Cerebellar nuclear complex (tissue), 1 donor: ENCODE measurements around the gene TBC1D24.
"Not testable (repeated sequence)": the region's sequence is repeated elsewhere in the genome, so short reads cannot be mapped to it uniquely, and the experiment has no call there.

Source experiments
- DNase-seq, 2 experiments: peaks; one replicate each; lab custom pipeline; 2025; lab: John Stamatoyannopoulos, UW

Gene TBC1D24

DNA sequence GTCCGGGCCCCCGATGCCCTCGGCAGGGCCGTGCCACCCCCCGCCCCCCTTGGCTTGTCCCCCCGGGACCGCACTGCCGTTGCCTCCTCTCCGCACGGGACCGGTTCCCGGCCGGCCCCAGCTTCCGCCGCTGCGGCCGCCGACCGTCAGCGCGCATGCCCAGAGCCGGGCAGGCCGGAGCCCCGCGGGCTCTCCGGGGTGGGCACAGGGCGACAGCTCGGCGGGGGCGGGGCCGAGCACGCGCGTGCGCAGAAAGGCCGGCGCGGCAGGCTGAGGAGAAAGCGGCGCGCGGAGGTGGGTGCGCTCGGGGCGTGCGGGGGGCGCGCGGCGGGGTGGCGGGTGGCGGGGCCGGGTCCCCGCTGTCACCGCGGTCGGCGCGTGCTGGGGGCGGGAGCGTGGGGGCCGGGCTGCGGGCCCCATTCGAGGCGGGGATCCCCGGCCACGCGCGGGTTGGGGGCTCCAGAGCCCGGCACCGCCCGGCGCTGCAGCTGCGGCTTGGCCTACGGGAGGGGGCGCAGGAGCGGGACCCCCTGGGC, at the start of gene TBC1D24:
TBC1D24 (plus strand) TSS at position 251 of the 536 bp plus-strand sequence. CDS start 21,022 bp downstream, outside the sequence.
- DNase-seq, result peak in 1 of 2 experiments; percentile 71

DNA sequence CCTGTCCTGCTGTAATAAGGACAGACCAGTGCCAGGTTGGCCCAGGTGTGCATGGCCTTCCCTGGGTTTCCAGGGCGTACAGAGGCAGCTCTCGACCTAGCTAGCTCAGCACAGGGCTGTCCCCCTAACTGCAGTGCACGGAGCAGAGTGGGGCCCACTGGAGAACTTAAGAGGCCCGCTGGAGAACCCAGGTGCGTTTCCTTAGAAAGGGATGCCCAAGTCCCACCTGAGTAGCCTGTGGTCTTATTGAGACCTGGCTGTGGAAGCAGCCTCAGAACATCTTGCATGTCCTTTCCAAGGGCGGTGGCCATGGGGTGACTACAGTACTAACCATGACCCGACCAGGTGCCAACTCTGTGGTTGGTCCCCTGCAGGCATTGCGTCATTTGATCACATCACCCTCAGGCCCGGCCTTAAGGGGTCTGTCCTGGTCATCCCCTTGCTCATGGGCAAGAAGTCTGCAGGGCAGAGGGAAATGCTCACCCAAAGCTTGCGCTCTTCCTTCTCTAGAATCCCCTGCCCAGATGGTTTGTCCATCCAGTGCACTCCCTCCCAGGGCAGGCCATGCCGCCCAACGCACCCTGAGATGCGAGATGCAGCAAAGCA, 49.0 kb upstream of the TBC1D24 start:
- no peak for DNase-seq

DNA sequence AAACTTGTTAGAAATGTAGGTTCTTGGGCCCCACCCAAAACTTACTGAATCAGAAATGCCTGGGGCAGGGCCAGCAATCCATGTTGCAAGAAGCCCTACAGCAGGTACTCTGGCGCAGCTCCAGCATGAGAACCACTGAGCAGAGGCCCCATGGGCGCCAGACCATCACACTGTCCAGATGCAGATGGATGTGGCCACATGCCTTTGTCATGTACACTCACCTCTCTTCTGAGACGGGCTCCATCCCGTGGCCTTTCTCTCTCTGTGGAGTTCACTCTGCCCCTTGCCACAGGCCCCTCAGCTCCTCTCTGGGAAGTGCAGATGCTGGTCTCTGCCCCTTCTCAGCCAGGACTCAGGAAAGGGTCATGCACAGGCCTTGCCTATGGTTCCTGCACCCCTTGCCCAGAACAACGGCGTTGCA, 48.0 kb upstream of the TBC1D24 start:
- no peak for DNase-seq

DNA sequence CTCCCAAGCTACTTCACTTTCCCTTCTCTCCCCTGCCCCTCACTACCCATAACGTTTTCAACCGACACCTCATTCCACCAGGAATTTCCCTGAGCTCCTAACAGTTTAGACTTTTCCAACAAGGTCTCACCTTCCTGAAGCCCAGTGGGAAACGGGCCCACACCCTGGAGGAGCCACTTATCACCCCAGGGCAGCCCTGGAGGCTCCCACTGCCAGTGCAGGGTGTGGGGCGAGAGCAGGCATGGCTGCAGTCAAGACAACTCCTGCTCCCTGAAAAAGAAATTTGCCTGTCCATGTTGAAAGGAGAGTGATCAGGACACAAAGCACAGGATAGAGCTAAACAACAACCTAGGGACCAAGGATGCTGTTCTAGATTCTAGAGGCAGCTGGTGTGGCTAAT, 47.4 kb upstream of the TBC1D24 start:
- no peak for DNase-seq

DNA sequence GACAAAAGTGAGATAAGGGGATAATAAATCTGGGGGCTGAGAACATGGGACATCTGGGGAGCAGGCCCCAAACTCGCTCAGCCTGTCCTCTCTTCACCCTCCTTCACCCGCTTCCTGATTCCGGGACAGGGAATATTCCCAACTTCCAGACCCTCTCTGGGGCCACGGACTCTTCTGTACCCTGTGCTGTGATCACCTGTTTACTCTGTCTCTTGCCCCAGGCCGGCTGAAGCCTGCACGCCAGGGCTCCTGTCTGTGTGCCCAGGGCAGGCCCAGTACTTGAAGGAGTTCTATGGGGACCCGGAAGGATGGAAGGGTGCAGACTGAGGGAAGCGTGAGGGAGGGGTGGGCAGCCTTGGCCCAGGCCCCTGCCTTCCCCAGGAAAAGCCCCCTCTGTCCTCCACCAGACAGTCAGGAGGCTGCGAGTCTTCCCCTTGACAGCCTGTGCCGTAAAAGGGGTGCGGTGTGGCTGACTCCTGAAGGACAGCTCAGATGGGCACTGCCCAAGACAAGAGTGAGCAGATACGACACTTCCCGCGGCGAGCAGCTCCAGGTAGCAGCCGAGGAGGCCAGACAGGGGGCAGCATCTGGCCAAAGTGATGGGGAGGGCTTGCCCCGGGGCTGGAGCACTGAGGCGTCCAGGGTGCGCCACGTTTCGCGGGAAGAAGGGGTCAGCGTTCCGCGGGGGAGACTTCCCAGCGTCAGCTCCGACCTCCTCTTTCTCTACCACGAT, 46.7 kb upstream of the TBC1D24 start:
- no peak for DNase-seq

DNA sequence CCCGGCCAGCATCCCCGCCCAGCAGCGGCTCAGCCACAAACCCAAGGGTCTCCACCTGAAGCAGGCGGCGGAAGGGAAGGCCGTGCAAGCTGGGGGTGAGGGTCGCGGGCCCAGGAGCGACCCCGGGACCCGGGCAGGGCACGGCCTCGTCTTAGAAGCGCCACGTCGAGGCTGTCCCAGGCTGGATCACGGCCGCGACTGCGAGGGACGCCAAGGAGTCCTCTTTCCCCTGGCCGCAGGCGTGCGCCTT, 46.2 kb upstream of the TBC1D24 start:
- DNase-seq, result no peak

DNA sequence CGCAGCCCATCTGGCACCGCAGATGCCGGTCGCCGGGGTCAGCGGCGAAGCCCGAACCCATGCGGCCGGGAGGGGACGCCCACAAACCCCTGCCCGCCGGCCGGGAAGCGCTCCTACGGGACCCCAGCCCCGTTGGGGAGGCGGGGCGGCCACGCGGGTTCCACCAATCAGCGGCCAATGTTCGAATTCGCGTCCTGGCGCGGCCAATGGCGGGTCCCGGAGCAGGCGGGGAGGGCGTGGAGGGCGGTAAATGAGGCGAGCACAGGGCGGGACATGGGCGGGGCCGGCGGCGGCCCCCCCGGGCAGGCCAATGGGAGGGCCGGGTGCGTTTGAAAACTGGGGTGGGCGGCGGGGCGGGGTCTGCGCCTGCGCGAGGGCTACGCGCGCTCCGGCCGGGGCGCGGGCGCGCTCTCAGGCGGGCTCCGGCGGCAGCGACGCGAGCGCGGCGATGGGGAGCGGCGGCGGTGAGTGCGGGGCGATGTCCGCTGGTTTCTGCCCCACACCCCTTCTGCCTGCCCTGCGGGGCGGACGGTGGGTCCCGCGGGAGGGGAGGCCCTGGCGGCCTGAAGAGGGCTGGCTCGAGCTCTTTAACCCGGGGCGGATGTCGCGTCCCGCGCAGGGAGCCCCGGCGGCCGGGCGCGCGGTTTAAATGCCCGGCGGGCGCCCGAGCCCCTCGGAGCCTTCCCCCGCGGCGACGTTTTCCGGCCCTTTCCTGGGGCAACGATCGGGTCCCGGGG, 45.7 kb upstream of the TBC1D24 start, which contains the start of gene CCNF:
CCNF (plus strand) TSS at position 414 of the 737 bp plus-strand sequence; CDS start at position 449, 35 bp downstream.
- DNase-seq, result peak; percentile 77 to 88

DNA sequence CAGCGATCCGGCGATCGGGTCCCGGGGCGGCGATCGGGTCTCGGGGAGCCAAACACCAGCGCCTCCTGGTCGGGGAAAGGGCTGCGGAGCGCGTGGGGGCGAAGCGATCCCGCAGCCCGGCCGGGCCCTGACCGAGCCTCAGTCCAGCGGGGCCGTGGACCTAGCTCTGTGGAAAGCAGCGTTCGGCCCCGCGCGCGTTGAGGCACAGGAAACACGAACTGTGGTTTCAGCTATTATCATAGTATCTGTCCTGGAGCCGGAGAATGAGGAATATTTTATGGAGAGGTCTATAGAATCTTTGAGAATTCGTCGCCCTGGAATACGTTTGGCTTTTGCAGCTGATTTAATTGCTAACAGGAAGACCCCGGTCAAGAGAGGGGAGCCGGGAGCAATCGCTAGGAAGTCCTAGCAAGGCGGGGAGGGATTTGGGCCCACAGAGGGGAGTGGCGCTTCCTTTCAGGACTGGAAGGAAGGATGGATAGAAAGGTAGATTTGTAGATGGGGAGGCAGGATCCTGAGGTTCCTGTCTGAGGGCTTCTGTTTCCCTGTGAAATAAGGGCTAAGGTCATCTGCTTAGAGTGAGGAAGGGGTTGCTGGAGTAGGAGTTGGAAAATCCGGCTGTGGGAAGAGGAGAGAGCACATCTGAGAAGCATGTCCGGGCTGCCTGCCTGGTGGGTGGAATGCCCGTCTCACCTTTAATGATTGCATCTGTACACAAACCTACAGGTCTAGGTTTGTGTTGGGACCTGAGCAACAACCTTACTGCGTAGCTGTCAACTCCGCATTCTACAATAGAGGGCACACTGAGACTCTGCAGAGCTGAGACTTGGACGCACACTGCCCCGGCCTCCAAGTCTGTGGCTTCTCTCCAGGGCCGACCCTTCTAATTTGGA, 44.9 kb upstream of the TBC1D24 start:
- no peak for DNase-seq

DNA sequence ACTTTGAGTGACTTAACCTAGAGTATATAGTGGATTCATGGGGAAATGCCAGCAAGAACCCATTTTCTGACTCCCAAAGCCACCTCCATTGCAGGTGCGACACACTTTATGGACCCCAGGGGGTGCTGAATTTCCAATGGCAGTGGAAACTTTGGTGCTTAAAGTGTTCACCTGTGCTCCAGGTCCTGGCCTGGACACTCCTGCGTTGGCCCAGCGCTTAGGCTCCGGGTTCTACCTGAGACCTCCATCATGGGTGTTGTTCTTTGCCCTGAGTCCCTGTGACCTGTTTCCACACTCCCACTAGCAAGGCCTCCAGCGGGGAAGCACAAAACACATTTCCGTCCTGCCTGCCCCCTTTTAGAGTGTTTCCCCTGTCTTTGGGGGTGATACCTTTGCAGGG, 42.6 kb upstream of the TBC1D24 start:
- no peak for DNase-seq

DNA sequence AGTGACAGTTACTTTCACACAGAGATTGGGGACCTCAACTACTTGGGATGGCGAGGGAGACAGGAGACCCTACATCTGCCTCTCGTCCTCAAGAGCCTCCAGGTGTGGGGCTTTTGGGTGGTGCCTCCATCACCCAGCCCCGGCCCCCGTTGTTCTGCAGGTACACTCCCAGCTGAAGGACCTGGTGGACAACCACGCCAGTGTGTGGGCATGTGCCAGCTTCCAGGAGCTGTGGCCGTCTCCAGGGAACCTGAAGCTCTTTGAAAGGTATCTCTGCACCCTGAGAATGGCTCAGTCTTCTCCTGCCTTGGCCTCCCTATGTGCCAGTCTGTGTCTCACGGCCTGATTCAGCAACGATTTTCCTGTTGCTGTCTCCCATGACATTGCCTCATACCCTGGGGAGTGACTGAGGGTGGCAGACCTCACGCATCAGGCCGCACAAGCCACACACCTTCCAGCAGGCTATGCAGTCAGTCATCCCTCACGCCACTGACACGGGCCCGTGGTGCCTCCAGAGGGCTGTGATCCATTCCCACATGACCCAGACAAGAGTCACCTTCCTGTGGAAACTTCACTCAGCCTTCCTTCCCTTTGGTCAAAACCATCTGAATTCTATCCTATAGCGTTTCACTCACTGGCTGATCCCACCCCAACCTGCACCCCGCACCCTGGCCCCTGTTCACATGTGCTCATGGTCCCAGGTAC, 42.0 kb upstream of the TBC1D24 start:
- DNase-seq, result no peak

DNA sequence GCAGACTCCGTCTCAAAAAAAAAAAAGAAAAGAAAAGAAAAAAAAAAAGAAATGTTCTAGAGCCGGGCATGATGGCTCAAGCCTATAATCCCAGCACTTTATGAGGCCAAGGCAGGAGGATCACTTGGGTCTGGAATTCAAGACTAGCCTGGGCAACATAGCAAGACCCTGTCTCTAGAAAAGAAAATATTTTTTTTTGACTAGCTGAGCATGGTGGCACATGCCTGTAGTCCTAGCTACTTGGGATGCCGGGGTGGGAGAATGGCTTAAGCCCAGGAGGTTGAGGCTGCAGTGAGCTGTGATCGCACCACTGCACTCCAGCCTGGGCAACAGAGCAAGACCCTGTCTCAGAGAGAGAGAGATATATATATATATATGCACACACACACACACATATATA, 39.7 kb upstream of the TBC1D24 start:
- DNase-seq, result not testable (repeated sequence)

DNA sequence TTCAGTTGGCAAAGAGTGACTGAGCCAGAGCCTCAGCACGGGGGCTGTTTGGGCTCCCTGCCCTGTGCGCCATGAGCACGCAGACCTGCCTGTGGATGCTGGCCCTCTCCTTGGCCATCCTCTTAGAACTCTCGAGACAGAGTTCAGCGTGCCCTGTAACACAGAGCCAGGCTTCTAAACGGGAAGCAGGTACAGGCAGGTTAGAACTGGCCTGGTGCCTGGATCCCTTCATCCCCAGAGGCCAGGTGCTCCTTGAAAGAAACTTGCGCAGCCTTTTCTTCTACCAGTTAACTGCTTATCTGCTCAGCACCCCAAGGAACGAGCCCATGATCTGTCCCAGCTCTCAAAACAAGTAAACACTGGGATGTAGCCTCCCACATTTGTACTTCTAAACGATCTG, 38.8 kb upstream of the TBC1D24 start:
- no peak for DNase-seq

DNA sequence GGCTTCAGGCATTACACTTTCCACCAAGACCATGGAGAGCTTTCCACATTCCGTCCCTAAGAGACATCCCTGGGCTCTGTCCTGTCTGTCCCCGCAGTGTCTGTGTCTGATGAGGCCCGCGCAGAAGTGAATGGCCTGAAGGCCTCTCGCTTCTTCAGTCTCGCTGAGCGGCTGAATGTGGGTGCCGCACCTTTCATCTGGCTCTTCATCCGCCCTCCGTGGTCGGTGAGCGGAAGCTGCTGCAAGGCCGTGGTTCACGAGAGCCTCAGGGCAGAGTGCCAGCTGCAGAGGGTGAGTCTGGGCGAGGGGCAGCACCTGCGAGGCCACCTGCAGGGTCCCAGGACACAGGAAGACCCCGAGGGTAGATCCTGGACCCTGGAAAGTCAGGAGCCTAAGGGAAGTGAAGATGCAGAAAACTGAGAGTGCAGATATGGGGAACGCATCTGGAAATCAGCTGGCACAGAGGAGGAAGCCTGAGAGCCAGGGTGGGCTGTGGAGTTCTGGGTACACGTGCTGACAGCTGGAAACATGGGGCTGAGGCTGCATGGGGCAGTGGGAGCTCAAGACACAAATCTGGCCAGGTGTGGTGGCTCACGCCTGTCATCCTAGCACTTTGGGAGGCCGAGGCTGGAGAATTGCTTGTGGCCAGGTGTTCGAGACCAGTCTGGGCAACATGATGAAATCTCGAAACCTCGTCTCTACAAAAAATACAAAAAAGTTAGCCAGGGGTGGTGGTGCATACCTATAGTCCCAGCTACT, 37.7 kb upstream of the TBC1D24 start:
- DNase-seq, result no peak

DNA sequence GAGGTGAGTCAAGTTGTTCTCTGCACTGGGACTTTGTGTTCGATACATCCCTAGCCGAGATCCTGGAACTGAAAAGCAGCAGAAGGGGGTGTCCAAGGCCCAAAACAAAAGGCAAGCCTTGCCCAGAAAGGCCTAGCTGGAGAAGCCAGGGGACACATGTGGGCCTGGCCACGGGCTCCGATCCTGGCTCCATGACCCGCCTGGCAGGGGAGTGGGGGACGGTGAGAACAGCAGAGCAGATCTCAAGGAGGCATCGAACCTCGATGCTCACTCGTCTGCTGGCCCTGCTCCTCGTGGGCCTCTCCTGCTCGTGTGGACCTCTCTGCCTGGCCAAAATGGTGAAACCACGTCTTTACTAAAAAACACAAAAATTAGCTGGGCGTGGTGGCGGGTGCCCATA, 36.8 kb upstream of the TBC1D24 start:
- no peak for DNase-seq

DNA sequence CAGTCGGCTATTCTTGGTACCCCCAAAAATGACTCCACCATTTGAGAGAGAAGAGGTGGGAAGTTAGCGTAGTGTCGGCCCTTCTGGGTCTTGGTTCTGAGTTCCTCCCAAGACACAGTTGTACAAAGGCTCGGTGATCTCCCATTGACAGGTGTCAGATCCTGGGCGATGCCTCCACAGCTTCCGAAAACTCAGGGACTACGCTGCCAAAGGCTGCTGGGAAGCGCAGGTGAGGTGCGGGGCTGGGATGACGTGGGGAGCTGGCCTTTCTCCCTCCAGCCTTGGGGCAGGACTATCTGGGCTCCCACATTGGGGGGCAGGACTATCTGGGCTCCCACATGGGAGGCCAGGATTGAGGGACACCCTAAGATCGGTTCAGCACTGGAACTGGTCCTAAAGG, 35.3 kb upstream of the TBC1D24 start:
- DNase-seq, result no peak

DNA sequence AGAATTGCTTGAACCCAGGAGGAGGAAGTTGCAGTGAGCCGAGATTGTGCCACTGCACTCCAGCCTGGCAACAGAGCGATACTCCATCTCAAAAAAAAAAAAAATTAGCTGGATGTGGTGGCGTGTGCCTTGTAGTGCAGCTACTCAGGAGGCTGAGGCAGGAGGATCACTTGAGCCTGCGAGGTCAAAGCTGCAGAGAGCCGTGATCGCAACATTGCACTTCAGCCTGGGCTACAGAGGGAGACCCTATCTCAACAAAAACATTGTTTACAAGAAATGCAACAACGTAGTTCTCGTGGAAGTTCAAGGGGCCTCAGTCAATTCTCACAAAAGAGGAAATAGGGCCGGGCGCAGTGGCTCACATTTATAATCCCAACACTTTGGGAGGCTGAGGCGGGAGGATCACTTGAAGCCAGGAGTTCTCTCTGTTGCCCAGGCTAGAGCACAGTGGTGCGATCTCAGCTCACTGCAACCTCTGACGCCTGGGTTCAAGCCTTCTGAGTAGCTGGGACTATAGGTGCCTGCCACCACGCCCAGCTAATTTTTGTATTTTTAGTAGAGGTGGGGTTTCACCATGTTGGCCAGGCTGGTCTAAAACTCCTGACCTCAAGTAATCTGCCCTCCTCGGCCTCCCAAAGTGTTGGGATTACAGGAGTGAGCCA, 33.7 kb upstream of the TBC1D24 start:
- not testable (repeated sequence) for DNase-seq

DNA sequence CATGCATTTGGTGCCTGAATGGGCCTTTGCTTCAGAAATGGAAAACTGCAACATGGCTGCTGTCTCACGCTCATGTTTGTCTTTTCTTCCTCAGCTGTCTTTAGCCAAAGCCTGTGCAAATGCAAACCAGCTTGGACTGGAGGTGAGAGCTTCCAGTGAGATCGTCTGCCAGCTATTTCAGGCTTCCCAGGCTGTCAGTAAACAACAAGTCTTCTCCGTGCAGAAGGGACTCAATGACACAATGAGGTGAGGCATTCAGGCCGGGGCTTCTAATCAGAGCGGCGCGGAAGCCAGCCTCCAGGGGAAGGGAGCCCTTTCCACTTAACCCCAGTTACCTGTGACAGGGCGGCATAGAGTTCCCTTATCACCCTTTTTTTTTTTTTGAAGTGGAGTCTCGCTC, 31.4 kb upstream of the TBC1D24 start:
- no peak for DNase-seq

DNA sequence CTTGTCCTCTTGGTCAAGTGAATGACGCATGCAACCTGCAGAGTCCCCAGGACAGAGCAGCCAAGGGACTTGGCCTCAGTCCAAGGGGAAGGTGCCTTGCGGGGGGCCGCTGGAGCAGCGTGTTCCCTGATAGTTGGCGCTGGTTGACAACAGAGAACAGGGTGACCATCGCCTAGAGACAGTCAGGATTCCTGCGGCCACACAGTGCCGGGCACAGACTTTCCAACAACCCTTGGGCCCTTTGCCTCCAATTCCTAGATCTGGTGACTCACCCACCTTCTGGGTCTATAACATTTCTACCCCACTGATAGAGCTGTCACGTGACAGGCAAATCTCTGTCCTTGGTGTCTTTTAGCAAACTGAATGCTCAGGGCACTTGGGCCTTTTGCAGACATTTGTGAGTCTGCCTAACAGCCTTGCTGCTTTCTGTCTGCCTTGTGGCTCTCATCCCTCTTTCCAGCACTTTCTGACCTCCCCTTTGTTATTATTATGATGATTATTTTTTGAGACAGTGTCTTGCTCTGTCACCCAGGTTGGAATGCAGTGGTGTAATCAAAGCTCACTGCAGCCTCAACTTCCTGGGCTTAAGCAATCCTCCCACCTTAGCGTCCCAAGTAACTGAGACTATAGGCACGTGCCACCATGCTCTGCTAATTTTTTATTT, 26.9 kb upstream of the TBC1D24 start:
- DNase-seq, result no peak

DNA sequence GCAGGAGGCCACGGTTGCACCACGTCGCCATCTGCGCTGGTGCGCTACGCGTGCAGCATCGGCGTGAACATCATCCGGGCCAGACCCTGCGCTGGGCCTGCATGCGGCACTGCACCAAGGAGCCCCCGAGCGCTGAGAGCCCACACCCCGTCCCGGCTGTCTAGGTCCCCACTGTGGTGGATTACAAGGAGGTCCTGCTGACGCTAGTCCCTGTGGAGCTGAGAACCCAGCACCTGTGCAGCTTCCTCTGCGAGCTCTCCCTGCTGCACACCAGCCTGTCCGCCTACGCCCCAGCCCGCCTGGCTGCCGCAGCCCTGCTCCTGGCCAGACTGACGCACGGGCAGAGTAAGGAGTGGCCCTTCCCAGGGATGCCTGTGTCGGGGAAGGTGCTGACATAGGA, 25.8 kb upstream of the TBC1D24 start:
- DNase-seq, result no peak
